ENCODE measurements around the gene CDC73. TPM values are rescaled to one million over a fixed set of nuclear protein-coding genes. Genes with fewer than 3 reads are reported as not detected.

The CDC73 gene
- polyA plus RNA-seq, 1 donor (not counting 4 experiments of a cell fraction or from before 2014, with no cell fraction given), result 45.3 TPM

DNA sequence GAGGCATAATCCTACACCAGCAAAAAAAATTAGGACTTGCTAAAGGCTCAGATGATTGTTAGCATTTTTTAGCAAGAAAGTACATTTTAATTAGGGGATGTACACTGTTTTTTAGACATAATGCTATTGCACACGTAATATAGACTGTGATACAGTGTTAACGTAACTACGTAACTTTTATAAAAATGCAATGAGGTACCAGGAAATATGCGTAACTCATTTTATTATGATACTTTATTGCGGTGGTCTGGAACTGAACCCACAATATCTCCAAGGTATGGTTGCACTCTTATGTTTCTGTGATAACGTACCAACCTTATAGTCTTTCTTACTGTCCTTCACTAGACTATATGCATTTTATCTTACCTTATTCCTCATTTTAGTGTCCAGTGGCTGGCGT, 127.4 kb downstream of the CDC73 start:
- dilution Hi-C loops (cut with MboI; ENCODE audit: extremely low pct_ligation_motif_present, low sequenced_read_pairs), result no loop called here
- Histone ChIP-seq H3K9me3 (ENCODE audit: control insufficient read depth, low read depth, low read length) (no peaks in the 10 kb centered on the region), H3K9ac (ENCODE audit: control insufficient read depth, extremely low read depth, insufficient read depth, low read length) (no peak overlapping the region), H3K4me1 (ENCODE audit: control insufficient read depth, extremely low read depth, insufficient read depth, low read length) (no peaks in the 10 kb centered on the region), H3K27ac (ENCODE audit: control insufficient read depth, insufficient read depth, low read length) (no peak overlapping the region), H3K36me3 (ENCODE audit: control insufficient read depth in 2 of 2, extremely low read depth in 1 of 2, insufficient read depth in 2 of 2, low read length in 2 of 2) (peaks cover 8 to 10% of the 10 kb centered on the region in 2 experiments), H2AFZ (ENCODE audit: control insufficient read depth, low read length) (no peak overlapping the region), H3K27me3 (ENCODE audit: control insufficient read depth, extremely low read depth, insufficient read depth, low read length) (no peaks in the 10 kb centered on the region), H3K9me1 (ENCODE audit: control insufficient read depth, extremely low read depth, insufficient read depth, low read length) (no peaks in the 10 kb centered on the region), H4K20me1 (ENCODE audit: control insufficient read depth, extremely low read depth, insufficient read depth, low read length) (no peaks in the 10 kb centered on the region), H3K79me2 (ENCODE audit: control insufficient read depth, insufficient read depth, low read length) (no peaks in the 10 kb centered on the region), H3K4me2 (ENCODE audit: control insufficient read depth, extremely low read depth, insufficient read depth, low read depth, low read length) (no peak overlapping the region), H3K4me3 (ENCODE audit: control insufficient read depth in 2 of 3, extremely low read depth in 1 of 3, insufficient read depth in 2 of 3, low read depth in 1 of 3, low read length in 3 of 3) (no peak overlapping the region)
- no peak for FAIRE-seq
- TF ChIP-seq, protein P1, sequence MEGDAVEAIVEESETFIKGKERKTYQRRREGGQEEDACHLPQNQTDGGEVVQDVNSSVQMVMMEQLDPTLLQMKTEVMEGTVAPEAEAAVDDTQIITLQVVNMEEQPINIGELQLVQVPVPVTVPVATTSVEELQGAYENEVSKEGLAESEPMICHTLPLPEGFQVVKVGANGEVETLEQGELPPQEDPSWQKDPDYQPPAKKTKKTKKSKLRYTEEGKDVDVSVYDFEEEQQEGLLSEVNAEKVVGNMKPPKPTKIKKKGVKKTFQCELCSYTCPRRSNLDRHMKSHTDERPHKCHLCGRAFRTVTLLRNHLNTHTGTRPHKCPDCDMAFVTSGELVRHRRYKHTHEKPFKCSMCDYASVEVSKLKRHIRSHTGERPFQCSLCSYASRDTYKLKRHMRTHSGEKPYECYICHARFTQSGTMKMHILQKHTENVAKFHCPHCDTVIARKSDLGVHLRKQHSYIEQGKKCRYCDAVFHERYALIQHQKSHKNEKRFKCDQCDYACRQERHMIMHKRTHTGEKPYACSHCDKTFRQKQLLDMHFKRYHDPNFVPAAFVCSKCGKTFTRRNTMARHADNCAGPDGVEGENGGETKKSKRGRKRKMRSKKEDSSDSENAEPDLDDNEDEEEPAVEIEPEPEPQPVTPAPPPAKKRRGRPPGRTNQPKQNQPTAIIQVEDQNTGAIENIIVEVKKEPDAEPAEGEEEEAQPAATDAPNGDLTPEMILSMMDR (optimal IDR thresholded peaks at IDR 0.05 in 1 of 3, IDR thresholded peaks at IDR 0.05 in 1 of 3, conservative IDR thresholded peaks at IDR 0.05 in 1 of 3; ENCODE audit: extremely low read depth in 1 of 3, insufficient read depth in 2 of 3, low read length in 3 of 3), result no peak
- no peak for TF ChIP-seq EZH2 (IDR thresholded peaks at IDR 0.05; ENCODE audit: low read length)
- DNase-seq (ENCODE audit: low read depth, low spot score), result no peak

DNA sequence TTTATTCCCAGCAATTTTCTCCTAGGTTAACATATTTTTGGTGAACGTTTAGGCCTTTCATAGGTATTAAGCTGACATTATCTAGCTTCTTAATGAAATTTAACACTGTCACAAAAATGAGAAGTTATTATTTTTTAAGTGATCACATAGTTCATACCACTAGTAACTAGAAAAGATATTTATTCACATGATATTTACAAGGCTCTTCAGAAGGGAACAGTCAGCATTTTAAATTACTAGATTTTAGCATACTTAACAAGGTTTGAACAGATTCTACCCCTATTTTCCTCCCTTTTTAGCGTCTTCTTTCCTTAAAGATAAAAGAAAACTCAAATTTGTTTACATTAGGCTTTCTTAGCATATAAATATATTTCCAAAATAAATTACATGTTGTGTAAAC, 130.1 kb downstream of the CDC73 start:
- no peaks in the 10 kb centered on the region for H3K4me1 ChIP-seq (ENCODE audit: control insufficient read depth, extremely low read depth, insufficient read depth, low read length)
- no peak overlapping the region for H3K27ac ChIP-seq (ENCODE audit: control insufficient read depth, insufficient read depth, low read length)
- FAIRE-seq, result no peak
- no peaks in the 10 kb centered on the region for H3K9me1 ChIP-seq (ENCODE audit: control insufficient read depth, extremely low read depth, insufficient read depth, low read length)
- H3K4me2 ChIP-seq (ENCODE audit: control insufficient read depth, extremely low read depth, insufficient read depth, low read depth, low read length), result no peak overlapping the region
- no peaks in the 10 kb centered on the region for H3K27me3 ChIP-seq (ENCODE audit: control insufficient read depth, extremely low read depth, insufficient read depth, low read length)
- no peak for TF ChIP-seq EZH2 (IDR thresholded peaks at IDR 0.05; ENCODE audit: low read length)
- TF ChIP-seq, protein P1 (optimal IDR thresholded peaks at IDR 0.05 in 1 of 3, IDR thresholded peaks at IDR 0.05 in 1 of 3, conservative IDR thresholded peaks at IDR 0.05 in 1 of 3; ENCODE audit: extremely low read depth in 1 of 3, insufficient read depth in 2 of 3, low read length in 3 of 3), result no peak
- dilution Hi-C loops (cut with MboI; ENCODE audit: extremely low pct_ligation_motif_present, low sequenced_read_pairs), result no loop called here
- no peaks in the 10 kb centered on the region for H3K9me3 ChIP-seq (ENCODE audit: control insufficient read depth, low read depth, low read length)
- no peaks in the 10 kb centered on the region for H3K79me2 ChIP-seq (ENCODE audit: control insufficient read depth, insufficient read depth, low read length)
- H3K4me3 ChIP-seq (ENCODE audit: control insufficient read depth in 2 of 3, extremely low read depth in 1 of 3, insufficient read depth in 2 of 3, low read depth in 1 of 3, low read length in 3 of 3), result no peak overlapping the region
- H3K9ac ChIP-seq (ENCODE audit: control insufficient read depth, extremely low read depth, insufficient read depth, low read length), result no peak overlapping the region
- H2AFZ ChIP-seq (ENCODE audit: control insufficient read depth, low read length), result no peak overlapping the region
- H3K36me3 ChIP-seq (ENCODE audit: control insufficient read depth in 2 of 2, extremely low read depth in 1 of 2, insufficient read depth in 2 of 2, low read length in 2 of 2), result peaks cover 8 to 10% of the 10 kb centered on the region in 2 experiments
- no peaks in the 10 kb centered on the region for H4K20me1 ChIP-seq (ENCODE audit: control insufficient read depth, extremely low read depth, insufficient read depth, low read length)
- no peak for DNase-seq (ENCODE audit: low read depth, low spot score)

All from keratinocyte (primary cell).